Right kidney (tissue), 1 donor: ENCODE measurements around the gene KCNQ5.

Source experiments
- DNase-seq: peaks from one replicate; pipeline ENCODE4 v3.0.0-alpha.2; 2016

Gene KCNQ5

DNA sequence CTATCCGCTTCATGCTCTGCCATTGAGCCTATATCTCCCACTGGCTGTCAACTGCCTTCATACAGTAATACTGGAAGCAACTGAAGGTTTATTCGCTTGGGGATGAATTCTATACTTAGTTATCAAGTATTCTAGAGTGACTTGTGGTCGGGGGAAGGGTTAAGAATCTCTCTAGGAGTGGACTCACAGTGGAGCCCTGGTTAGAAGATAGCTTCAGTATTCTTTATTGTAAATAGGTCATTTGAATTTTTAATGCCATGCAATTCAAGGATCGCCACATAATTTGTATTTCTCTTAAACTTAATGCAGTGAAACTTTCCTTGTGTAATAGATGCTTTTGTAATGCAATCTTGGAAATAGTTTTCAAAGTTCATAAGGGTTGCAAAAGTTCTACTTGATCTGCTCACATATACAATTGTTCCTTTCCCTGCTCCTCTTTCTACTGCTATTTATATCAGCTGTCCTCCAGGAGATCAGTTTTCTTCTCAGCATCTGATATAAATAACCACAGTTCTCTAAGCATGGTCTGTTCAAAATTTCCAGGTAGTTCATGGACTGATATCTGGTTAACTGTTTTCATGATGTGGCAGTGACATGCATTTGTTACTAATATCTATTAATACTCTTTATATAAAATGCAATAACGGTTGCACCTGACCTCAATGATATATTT, 120.3 kb downstream of the KCNQ5 start:
- no peak for DNase-seq

DNA sequence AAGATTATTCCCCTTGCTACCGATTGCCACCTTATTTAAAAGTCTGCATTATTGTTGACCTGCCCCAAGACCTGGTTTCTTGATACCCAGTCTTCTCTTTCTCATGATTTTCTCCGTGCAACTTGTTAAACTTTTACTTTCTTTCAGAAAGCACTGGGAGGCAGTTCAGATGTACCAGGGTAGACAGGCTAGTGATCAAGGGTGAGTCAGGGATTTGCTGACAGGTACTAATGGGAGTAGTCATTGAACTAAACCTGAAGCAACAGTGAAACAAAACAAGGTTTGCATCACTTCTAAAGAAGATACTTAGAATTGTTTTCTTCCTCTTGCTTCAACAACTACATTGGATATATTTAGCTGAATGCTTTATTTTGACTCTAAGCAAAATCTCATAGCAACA, 124.4 kb downstream of the KCNQ5 start:
- DNase-seq: no peak

DNA sequence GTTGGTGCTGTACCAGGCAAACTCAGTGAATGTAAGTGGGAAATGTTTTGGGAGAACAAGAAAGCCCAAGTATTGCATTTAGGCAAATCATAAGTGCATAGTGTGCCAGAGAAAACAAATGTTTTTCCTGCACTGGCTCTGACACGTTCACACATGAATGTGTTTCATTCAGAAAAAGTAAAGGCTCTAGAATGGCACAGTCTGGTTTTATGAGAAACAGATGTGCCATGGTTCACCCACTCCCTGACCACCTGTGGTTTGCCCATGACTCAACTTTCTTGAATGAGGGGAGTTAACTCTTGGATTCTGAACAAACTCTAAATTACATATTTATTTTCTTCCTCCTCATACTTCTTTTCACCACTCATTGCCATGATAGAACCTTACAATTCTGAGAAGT, 126.9 kb downstream of the KCNQ5 start:
- DNase-seq: no peak

DNA sequence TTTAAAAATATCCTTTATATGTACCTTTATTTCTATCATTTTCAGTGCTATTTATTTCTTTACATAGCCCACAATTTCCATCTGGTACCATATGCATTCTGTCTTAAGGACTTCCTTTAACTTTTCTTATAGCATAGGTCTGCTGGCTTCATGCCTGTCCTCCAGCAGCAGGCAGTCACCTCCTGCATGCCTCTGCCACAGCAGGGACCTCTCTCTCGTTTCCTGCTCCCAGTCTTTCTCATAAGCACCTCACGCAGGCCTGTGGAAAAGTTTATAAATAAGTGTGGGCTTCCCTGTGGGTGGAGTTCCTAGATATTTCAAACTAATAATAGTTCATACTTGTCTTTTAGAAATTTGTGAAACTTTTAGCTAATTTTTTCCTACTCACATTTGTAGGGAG, 133.9 kb downstream of the KCNQ5 start:
- DNase-seq: no peak

DNA sequence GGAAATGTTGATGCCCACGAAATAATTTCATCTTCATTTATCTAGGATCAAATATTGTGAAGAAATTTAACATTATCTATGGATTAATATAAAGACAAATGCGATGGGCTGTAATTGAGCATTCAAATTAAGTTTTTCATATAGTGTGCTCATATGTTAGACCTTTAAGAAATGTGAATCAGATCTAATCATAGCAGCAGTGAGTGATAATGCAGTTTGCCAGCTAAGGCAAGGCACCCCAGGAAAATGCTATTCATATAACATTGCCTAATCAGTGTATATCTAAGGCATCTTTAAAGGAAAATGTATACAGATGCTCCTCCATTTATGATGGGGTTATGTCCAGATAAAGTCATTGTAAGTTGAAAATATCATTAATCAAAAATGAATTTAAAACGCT, 135.2 kb downstream of the KCNQ5 start:
- DNase-seq: no peak

DNA sequence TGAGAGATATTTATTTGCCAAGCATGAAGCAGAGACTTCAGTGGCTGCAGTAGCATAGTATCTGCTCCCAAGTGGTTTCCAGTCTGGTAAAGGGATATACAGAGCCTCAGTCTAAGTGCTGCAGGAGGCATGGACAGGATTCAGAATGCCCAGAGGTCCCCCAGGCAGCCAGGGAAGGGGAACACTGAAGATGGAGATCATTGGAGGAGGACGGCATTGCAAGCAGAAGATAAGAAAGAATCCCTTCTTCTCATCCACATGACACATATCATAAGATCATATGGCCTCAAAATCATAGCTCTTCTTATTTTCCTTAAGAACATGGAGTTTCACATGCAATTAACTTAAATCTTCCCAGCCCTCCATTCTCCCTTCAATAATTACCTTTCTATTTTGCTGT, 136.1 kb downstream of the KCNQ5 start:
- DNase-seq: no peak

DNA sequence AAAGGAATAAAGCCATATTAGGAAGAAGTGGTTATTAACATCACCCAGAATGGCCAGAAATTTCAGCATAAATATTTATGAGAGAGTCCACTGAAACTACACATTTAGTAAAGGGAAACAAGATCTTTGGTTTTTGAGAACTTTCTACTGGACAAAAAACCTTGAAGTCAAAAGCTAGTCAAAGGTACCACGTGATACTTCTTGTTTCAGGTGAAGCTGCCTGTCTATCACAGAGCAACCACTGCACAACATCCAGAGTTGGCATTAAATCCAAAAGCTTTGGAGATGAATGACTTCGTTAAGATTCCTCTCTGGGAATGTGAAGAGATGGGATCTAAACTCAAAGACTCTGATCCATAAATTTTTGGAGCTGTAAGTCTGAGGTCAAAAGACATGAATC, 137.0 kb downstream of the KCNQ5 start:
- no peak for DNase-seq

DNA sequence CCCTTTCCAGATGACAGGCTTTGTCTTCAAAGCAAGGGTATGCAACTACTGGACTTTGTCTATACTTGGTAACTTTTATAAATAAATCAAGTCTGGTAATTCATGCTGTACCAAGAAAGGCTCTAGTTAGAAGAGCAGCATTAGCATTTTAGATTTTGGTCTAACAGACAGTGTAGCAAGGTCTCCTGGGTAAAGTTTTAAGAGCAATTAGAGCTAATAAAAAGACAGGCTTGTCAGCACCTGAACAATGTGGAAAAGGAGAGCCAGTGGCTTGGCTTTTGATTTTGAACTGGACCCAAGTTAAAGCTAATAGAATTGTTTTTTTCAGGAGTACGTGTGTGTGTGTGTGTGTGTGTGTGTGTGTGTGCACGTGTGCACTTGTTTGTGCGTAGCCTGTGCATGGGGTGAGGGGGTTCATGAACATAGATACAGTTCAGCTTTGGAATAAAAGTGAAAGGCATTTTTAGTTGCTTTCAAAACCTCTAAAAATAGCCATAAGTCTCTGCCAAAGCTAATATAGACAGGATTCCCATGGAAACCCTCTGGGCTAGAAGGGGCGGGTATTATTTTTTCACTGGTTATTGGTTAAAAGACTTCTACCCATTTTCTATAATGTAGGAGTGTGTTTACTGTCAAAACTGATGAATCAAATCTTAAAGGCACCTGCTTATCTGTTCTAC, 138.4 kb downstream of the KCNQ5 start:
- DNase-seq: no peak

DNA sequence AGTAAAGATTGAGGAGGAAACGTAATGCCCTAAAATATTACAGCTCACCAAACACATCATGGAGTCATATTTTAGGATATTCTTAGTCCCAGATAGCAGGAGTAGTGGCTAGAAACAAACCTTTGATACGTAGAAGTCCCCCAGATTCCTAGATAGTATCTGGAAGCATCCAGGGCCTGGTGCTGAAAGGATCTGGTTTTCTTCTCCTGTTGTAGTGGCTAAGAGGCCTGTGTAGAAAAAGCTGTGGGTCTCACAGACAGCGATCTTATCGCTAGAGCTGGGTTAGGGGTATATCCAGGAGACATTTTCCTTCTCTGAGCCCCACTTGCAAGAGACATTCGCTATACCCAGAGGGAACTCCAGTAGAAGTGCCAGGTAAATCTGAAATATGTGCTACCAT, 139.9 kb downstream of the KCNQ5 start:
- DNase-seq: no peak

DNA sequence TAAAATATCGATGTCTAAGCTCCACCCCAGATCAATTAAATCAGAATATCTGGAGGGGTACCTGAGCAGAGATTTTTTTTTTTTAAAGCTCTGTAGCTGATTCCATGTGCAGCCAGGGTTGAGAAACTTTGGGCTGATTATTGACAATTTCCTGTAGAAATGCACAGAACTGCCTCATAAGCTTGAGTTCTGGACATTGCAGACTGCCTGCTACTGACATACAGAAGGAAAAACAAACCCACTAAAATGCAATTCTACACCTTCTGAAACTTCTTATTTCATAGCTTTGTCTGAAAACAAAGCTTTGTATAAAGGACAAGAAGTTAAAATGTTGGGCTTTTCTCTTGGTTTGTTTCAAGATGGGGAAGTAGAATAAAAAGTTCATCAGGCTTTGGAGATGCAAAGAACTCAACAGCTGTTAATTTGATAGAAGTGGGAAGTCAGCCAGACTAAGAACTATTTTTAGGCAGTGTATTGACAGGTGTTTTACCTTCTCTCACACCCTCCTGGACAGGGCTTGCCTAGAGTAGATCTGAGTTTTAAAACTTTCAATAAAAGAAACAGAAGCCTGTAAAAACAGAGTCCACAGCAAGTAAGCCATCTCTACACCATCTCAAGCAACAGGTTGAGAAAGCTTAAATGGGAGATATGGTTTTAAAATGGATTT, 147.7 kb downstream of the KCNQ5 start:
- DNase-seq: no peak

DNA sequence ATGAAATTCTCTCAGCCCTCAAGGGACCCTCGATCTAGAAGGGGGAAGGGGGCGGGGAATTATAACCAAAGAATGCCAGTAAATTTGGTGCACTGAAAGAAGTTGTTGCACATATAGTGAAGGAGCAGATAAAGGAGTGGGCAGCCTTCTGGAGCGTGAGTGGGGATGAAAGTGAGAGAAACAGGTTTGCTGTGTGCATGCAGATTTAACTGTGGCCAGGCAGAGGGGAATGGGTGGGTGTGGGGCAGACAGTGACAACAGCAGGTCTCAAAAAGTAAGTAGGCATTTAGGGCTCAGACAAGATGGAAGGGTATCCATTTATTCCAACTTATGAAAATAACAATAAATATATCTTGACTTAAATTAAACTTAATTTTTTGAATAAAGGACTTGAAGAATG, 149.1 kb downstream of the KCNQ5 start:
- DNase-seq: no peak

DNA sequence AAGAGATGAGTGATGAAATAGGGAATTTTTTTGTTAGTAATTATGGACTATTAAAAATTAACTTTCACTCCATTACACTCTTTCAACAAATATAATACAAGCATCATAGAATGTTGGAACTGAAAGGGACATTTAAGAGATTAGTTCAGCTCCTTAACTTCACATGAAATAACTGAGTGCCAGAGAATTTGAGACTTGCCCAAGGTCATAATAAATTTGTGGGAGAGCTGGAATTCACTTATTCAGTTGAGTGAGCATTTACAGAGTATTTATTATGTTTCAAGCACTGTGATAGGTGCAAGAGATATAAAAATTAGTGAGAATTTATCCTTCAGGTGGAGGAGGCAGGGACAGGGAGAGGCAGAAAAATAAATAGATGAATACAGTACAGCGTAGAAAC, 154.6 kb downstream of the KCNQ5 start:
- DNase-seq: no peak

DNA sequence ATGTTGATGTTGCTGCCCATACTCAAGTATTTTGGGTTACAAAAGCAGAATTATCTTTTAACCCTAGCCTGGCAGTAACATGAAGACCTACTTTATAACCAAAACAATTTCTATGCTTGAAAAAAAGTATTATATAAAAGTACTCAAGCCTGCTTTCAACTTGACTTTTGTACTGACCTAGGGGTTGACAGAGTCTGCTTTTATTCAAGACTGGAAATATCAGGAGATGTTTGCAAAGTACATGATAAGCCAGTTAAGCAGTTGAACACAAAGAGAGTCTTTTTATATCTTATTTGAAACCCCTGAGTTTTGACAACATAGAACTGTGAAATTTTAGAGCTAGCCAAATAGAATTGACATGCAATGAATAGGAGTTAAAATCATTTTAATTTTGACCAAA, 159.8 kb downstream of the KCNQ5 start:
- no peak for DNase-seq

DNA sequence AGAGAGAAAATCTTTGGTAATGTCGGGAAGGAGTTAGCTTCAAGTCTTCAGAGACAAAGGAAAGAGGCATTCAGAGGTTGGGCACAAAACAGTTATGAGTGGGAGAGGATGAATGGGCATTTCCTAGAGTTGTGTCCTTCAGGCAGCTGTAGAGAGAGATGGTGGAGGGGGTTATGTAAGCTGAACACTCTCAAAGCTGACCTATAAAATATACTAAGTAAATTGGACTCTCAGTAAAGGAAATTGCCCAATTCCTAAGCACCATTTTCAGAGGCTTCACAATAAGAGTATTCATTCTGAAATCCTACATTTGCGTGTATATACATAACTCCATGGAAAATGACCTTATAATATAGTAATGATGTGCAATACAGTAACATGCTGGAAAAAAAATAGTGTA, 161.2 kb downstream of the KCNQ5 start:
- DNase-seq: no peak

DNA sequence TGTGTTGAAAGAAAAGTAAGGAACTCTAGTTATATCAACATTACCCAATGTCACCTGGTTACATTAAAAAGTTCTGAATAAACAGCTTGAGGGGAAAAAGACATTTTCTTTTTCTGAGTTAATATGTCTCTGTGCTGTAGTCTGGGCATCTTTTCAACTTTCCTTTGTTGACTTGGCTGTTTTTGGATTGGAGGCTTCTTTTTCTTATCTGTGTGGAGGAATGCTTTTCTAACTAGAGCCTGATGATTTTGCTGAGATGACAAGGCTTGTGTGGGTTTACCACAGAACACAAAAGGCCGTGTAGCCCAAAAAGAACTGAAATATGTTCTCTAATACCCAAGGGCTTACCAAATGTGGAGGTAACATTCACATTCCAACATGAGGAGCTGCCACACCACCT, 161.8 kb downstream of the KCNQ5 start:
- no peak for DNase-seq

DNA sequence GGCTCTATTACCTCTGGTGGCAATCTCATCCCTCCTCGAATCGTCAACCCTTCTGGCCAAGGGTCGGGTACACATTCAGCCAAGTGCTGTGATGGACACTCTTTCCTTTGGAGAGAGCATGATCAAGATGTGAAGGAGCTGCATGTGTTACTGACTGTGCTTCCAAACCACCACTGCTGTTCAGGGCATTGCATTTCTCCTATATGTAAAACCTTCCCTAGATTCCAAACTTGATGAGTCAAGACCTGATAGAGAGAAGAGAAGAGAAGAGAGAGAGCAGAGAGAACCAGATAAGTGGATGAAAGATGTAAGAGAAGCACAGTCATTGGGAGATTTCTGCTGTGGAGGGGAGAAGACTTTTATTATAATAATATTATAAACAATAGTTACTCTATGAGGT, 162.2 kb downstream of the KCNQ5 start:
- no peak for DNase-seq

DNA sequence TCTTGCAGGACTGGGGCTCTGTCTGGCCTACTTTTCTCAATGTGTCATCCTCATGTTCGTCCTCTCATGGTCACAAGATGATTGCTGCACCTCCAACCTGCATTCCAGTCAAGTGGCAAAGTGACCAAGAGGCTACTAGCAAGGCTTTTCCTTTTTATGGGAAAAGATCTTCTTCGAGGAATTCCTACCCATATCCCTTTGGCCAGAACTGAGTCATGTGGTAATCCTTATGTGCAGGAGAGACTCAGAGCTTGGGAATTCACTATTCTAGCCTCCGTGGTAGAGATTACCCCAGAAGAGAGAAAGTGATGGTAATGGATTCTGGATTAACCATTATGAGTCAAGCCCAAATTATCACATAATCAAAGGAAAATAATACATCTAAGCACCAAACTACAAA, 162.7 kb downstream of the KCNQ5 start:
- DNase-seq: no peak

DNA sequence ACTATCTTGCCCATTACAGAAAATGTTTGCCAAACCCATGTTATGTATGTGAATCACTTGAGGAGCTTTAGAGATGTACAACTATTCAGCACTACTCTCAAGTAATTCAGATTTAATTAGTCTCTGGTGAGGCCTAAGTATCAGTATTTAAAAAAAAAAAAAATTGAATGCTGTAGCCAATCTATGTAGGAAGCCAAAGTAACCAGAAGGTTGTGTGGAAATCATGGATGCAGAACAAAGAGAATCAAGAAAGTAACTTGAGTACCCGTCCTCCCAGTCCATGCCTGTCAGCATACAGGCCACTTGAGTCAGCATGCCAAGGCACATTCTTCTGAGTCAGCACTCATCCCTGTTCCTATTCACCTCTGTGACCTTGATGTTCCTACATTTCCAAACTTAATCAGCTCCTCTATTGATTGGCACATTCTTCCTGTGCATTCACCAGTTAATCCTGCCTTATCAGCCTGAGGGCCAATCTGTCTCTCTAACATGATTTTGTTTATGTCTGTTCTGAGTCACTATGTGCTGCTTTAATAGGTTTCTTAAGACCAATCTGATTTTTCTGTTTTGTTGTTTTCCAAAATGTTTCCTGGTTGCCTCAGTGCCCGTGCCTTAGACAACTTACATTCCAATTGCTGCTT, 165.6 kb downstream of the KCNQ5 start:
- no peak for DNase-seq

DNA sequence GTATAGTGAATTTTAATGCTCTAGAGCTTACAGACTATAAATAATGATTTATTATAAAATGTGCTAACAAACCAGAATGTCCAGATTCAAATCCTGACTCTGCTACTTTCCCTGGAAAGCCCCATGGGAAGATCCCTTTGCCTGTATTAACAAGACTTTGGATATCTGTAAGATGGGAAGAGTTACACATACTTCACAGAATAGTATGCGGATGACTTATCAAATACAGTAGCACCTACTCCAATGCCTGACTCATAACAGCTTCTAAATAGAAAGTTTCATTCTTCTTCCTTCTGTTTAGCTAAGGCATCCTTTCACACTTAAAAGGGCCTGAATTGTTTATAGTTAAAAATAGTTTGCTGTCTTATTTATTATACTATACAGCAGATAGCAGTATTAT, 166.3 kb downstream of the KCNQ5 start:
- DNase-seq: no peak

DNA sequence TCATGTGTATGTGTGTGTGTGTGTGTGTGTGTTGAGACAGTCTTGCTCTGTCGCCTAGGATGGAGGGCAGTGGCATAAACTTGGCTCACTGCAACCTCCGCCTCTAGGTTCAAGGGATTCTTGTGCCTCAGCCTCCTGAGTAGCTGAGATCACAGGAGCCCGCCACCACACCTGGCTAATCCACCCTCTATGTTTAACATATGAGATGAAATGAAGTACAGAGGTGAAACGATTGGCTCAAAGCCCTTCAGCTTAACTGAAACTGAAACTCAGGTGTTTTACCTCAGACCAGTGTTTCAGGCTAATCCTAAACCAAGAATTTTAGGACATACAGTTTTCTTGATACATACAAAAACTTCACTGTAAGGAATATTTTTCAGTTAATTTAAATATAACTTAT, 167.3 kb downstream of the KCNQ5 start:
- DNase-seq: no peak

DNA sequence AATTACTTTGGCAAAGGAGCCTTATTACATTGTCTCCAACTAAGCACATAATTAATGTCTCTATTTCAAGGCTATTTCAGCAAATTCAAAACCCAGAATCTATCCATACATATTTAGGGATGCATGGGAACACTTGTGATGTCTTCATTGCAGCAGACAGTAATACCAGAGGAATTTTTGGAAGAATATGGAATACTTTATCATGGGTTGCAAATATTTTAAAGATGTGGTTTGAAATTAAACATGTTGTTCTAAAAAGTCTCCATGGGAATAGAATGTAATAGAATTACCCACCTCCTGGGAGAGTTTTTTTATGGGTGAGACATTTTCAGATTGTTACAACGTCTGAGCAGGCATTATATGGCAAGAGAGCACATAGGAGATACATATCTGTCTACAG, 170.8 kb downstream of the KCNQ5 start:
- DNase-seq: no peak

DNA sequence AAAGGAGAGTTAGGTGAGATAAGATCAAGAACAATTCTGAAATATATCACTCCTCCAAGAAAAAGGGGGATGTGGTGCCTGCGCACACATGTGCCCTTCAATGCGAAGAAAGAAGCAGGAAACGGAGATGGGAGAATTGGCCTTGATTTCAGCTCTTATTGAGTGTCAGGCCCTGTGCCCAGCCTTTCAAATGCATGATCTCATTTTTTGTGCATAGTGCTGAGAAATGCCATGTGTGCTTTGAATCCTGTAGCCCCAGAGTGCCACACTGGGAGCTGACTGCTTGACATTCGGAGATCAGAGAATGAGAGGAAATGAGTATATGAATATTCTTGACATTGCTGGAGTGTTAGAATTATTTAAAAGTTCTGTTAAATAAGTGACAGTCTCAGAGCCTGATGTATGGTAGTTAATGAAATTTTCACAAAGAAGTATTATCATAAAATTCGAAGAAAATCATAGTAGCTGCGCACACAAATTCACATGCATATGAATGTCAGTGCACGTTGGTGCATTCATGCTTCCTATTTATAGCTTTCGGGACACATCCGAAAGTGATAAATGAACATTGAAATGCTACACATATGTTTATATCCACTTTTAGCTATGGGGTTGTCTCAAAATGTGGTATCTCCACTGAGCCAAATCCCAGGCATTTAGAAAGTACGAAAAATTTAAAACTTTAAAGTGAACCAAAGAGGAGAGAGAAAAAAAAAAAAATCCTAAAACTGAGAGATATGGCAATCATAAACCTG, 172.0 kb downstream of the KCNQ5 start:
- no peak for DNase-seq

DNA sequence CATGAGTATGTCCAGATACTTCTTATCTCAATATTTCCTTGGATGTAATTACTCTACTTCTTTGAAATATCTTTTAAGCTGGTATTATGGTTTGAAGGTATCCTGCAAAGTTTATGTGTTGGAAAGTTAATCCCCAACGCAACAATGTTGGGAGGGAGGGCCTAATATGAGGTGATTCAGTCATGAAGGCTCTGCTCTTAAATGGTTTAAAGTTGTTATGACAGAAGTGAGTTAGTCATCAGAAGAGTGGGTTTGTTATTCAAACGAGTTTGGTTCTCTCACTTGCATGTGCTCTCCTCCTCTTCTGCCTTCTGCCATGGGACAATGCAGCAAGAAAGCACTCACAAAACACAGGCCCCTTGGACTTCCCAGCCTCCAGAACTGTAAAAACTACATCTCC, 176.3 kb downstream of the KCNQ5 start:
- DNase-seq: no peak
